Lung (tissue), 16 donors: ENCODE results near the gene KLRF2. TPM values are rescaled to one million over a fixed set of nuclear protein-coding genes. Genes with fewer than 3 reads are reported as not detected.

Experiments used
- ATAC-seq: fragments of 200-7000 bp; cut with Tn5 transposase; one replicate; pipeline ENCODE4 v1.9.1; 2020; ENCODE audit warnings: moderate number of reproducible peaks; ENCODE audit not compliant: insufficient read depth, low FRiP score
- DNase-seq, 3 donors: peaks; one replicate each; pipeline ENCODE4 v3.0.0-alpha.2; 2013 to 2017
- H3K27ac ChIP-seq, 2 donors: one replicate each; pipeline ENCODE4 v1.5.1; 2013; ENCODE audit warnings: mild to moderate bottlenecking in 2 of 2, moderate library complexity in 2 of 2, control low read depth in 1 of 2, inconsistent platforms in 1 of 2, low read depth in 1 of 2, low read length in 1 of 2
- H3K27me3 ChIP-seq, 3 donors: one replicate each; pipeline ENCODE4 v1.5.1; 2013; ENCODE audit warnings: low read length in 2 of 3; ENCODE audit not compliant: control insufficient read depth in 3 of 3, insufficient read depth in 3 of 3
- H3K36me3 ChIP-seq, 4 donors: one replicate each; pipeline ENCODE4 v1.5.1; 2013; ENCODE audit warnings: low read length in 4 of 4, mild to moderate bottlenecking in 1 of 4, moderate library complexity in 1 of 4; ENCODE audit not compliant: control insufficient read depth in 4 of 4, insufficient read depth in 4 of 4
- H3K4me1 ChIP-seq, 5 donors: one replicate each; pipeline ENCODE4 v1.5.1; 2013; ENCODE audit warnings: low read length in 5 of 5, mild to moderate bottlenecking in 2 of 5, moderate library complexity in 1 of 5; ENCODE audit not compliant: control insufficient read depth in 5 of 5, insufficient read depth in 5 of 5
- H3K4me3 ChIP-seq: one replicate; pipeline ENCODE4 v1.5.1; 2013; ENCODE audit warnings: mild to moderate bottlenecking, control low read depth, moderate library complexity
- H3K9ac ChIP-seq, 2 donors: one replicate each; pipeline ENCODE4 v1.5.1; 2013; ENCODE audit warnings: low read length in 2 of 2, control low read depth in 1 of 2; ENCODE audit not compliant: insufficient read depth in 1 of 2
- H3K9me3 ChIP-seq, 4 donors: one replicate each; pipeline ENCODE4 v1.5.1; 2013; ENCODE audit warnings: low read length in 3 of 4, mild to moderate bottlenecking in 1 of 4, moderate library complexity in 1 of 4; ENCODE audit not compliant: control insufficient read depth in 4 of 4, insufficient read depth in 3 of 4
- CTCF ChIP-seq: IDR thresholded peaks from 2 replicates; pipeline ENCODE4 v1.5.1; 2012; ENCODE audit warnings: mild to moderate bottlenecking; ENCODE audit errors: control extremely low read depth, extremely low read depth
- WGBS, 2 donors: extraction: QIAGEN DNeasy Blood & Tissue Kit; methylation state at CpG; one replicate each; pipeline ENCODE4 v1.1.7; 2013; 5-methylcytosine and 5-hydroxymethylcytosine counted together
- long read RNA-seq, 5 donors: transcript quantifications; one replicate each; lab custom pipeline, GENCODE V29; 2026
- polyA plus RNA-seq, 2 donors: library from polyadenylated mRNA; stranded (reverse); fragments of 200-250 nt; gene quantifications; one replicate each; pipeline ENCODE4 v1.2.1, GENCODE V29; 2013
- total RNA-seq, 2 donors: library from RNA; depleted of rRNA in 1 of 2; stranded (reverse); fragments of >200 nt in 1 of 2; gene quantifications; one replicate each; pipeline ENCODE4 v1.2.1, GENCODE V29; 2014 to 2021
- donor health status: control.
- donor health status: control.
- donor health status: Bipolar disorder and iron deficiency.
- donor health status: healthy.
- donor health status: DM: yes; HTN: yes; CAD: no.

Gene KLRF2, protein sequence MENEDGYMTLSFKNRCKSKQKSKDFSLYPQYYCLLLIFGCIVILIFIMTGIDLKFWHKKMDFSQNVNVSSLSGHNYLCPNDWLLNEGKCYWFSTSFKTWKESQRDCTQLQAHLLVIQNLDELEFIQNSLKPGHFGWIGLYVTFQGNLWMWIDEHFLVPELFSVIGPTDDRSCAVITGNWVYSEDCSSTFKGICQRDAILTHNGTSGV
- total RNA-seq (not detected), polyA plus RNA-seq (not detected)
- long read RNA-seq, donor 1: 0 reads
- long read RNA-seq, donor 2: 0 reads
- long read RNA-seq, donor 3: 0 reads
- long read RNA-seq, donor 4: 0 reads
- long read RNA-seq, donor 5: 0 reads

DNA sequence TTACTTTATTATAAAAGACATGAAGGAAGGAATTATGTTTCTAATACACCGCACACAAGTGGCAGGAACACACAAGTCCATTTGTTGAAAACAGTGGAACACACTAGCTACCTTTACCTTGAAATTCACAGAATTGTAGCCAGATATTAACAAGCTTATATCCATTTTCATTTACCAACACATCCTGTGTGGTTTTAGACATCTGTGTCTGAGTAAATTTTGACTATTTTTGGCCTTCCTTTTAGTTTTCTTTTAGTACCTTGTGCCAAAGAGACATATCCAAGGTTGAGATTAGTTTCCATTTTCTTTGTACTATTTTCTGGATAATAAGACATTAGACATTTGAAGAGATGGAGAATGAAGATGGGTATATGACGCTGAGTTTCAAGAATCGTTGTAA, at the start of gene KLRF2:
TSS of gene KLRF2 (plus strand) at position 244 of the 400 bp plus-strand sequence. CDS start at position 351, 107 bp downstream.
- H3K27me3 ChIP-seq: no peaks in the 10 kb centered on the region
- no peaks in the 10 kb centered on the region for H3K9me3 ChIP-seq
- H3K9ac ChIP-seq: no peak within 1 kb of the TSS
- no peak for ATAC-seq
- no peak for TF ChIP-seq CTCF
- H3K36me3 ChIP-seq: no peaks in the 10 kb centered on the region
- 94 to 98% methylated on average over 3 of the region's 3 CpGs for WGBS, 2 donors
- no peak for DNase-seq
- H3K4me3 ChIP-seq: no peak within 1 kb of the TSS
- H3K27ac ChIP-seq: no peak within 1 kb of the TSS
- H3K4me1 ChIP-seq: no peaks in the 10 kb centered on the region

DNA sequence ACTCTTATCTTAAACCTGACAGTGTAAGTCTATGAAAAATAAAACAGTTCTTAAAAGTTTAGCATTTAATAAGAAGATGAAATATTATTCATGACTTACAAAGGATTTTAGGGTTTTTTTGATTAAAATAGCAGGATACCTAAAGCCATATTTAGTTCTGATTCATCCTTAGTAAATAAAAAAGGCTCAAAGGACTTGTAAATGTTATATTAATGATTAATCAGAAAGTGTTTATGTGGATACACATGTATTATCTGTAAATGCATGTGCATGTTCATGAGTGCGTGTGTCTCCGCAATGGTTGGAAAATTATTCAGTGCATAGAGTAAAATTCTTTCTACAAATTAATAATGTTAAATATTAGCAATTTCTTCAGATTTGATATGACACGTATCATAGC, 49.6 kb upstream of the KLRF2 start:
- DNase-seq: no peak
- no peaks in the 10 kb centered on the region for H3K27me3 ChIP-seq
- no peak for TF ChIP-seq CTCF
- no peaks in the 10 kb centered on the region for H3K4me1 ChIP-seq
- no peak overlapping the region for H3K4me3 ChIP-seq
- WGBS, 2 donors: 61 to 62% methylated on average over 3 of the region's 3 CpGs
- H3K27ac ChIP-seq: no peak overlapping the region
- H3K9me3 ChIP-seq: no peaks in the 10 kb centered on the region
- no peaks in the 10 kb centered on the region for H3K36me3 ChIP-seq
- ATAC-seq: no peak
- H3K9ac ChIP-seq: no peak overlapping the region

DNA sequence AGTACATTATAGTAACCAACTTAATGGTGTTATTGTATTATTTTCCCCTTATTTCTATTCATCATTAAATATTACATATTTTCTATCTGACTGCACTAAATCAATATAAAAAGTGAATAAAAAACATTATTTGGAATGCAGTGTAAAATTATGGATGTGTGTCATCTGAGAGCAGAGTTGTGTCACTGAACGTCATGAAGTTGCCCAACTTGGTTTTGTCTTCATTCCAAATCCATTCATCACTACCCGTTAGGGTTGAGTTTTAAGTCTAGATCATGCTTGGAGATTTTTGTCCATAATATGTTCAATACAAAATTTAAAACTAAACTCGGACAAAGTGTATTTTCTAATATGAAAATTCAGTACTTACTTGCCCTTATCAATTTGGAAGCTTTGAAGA, 37.9 kb upstream of the KLRF2 start:
- H3K9me3 ChIP-seq: no peaks in the 10 kb centered on the region
- no peak for TF ChIP-seq CTCF
- WGBS, 2 donors: 69 to 71% methylated on average over 3 of the region's 3 CpGs
- H3K9ac ChIP-seq: no peak overlapping the region
- no peak overlapping the region for H3K27ac ChIP-seq
- no peak for ATAC-seq
- no peaks in the 10 kb centered on the region for H3K27me3 ChIP-seq
- H3K4me1 ChIP-seq: no peaks in the 10 kb centered on the region
- no peak overlapping the region for H3K4me3 ChIP-seq
- no peaks in the 10 kb centered on the region for H3K36me3 ChIP-seq
- no peak for DNase-seq

DNA sequence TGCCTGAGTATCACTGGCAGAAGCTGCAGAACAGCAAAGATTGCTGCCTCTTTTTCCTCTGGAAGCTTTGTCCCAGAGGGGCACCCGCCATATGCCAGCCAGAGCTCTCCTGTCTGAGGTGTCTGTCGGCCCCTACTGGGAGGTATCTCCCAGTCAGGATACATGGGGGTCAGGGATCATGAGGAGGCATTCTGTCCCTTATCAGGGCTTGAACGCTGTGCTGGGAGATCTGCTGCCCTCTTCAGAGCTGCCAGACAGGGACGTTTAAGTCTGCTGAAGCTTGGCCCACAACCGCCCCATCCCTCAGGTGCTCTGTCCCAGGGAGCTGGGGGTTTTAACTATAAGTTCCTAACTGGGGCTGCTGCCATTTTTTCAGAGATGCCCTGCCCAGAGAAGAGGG, 32.4 kb upstream of the KLRF2 start:
- ATAC-seq (no peak), DNase-seq (no peak)
- Histone ChIP-seq H3K9ac (no peak overlapping the region), H3K27me3 (no peaks in the 10 kb centered on the region), H3K4me1 (no peaks in the 10 kb centered on the region), H3K4me3 (no peak overlapping the region), H3K36me3 (peaks cover 0 to 7% (median 5%) of the 10 kb centered on the region in 4 donors), H3K9me3 (peaks cover 0 to 11% (median 0%) of the 10 kb centered on the region in 4 donors), H3K27ac (no peak overlapping the region)
- WGBS, 2 donors: 82 to 83% methylated on average over 5 of the region's 5 CpGs
- no peak for TF ChIP-seq CTCF
